ENCODE measurements around the gene KRTAP10-8.
"Not testable (repeated sequence)": the region's sequence is repeated elsewhere in the genome, so short reads cannot be mapped to it uniquely, and the experiment has no call there.

The KRTAP10-8 gene

GRCh38 chr21:44579833-44580144 lies 32.1 kb upstream of the KRTAP10-8 start:
- FAIRE-seq = no peak

DNA sequence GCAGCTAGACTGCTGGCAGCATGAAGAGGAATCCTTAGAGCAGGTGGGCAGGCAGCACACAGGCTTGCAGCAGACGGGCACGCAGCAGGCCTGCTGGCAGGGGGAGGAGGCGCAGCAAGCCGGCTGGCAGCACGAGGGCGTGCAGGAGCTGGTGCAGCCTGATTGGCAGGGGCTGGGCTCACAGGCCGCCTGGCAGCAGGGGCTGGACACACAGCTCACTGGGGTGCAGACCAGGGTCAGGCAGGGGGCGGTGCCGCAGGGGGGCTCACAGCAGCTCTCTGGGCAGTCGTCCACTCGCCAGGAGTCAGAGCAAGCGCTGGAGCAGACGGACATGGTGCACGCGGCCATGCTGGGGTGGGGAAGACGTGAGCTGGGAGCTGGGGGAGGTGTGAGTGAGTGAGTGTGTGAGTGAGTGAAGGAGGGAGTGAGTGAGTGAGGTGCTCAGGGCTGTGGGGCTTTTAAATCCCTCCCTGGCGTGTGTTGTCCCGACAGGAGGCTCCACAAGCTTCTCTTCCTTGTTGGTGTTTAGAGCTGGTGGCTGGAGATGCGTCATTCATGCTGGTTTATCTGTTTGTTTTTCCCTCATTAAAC lies 31.6 kb upstream of the KRTAP10-8 start, which contains the start of gene KRTAP10-5:
Gene KRTAP10-5, minus strand, starts transcription at position 374 of the 591 bp plus-strand sequence. Its CDS starts 26 bp downstream, at position 348.
- FAIRE-seq = not testable (repeated sequence)

DNA sequence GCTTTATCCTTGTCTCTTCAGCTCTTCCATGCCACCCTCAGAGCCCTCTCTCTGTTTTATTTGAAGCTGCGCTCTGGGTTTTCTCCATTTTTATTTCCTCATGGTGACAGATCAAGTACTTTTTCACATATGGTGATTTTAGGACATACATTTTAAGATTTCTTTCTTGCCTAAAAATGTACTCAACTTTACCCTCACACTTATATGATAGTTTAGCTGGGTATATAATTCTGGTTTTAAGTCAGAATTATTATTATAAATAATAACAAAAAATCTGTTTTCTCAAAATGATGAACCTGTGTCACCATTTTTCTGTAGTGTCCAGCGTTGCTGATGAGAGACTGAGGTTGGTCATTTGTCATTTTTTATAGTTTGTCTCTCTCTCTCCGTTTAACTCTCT lies 30.7 kb upstream of the KRTAP10-8 start:
- FAIRE-seq = no peak

GRCh38 chr21:44582055-44582454 lies 29.8 kb upstream of the KRTAP10-8 start:
- FAIRE-seq = no peak

GRCh38 chr21:44583089-44583799 lies 28.6 kb upstream of the KRTAP10-8 start:
- no peak for FAIRE-seq

DNA sequence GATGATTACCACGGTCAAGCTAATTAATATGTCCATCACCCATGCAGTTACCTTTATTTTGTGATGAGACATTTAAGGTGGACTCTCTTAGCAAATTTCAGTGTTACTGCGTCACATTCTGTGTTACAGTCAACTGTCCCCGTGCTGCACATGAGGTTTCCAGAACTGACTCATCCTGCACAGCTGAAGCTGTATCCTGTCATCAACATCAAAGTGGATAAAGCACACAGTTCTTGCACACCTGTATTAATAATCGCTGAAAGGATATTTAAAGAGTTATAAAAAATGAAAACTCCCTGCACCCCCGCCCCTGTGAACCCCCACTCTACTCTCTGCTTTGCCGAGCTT lies 28.1 kb upstream of the KRTAP10-8 start:
- no peak for FAIRE-seq

GRCh38 chr21:44585892-44586291 lies 26.0 kb upstream of the KRTAP10-8 start:
- FAIRE-seq = no peak

- FAIRE-seq = no peak
Measured at GRCh38 chr21:44589094-44589493, 22.8 kb upstream of the KRTAP10-8 start.

DNA sequence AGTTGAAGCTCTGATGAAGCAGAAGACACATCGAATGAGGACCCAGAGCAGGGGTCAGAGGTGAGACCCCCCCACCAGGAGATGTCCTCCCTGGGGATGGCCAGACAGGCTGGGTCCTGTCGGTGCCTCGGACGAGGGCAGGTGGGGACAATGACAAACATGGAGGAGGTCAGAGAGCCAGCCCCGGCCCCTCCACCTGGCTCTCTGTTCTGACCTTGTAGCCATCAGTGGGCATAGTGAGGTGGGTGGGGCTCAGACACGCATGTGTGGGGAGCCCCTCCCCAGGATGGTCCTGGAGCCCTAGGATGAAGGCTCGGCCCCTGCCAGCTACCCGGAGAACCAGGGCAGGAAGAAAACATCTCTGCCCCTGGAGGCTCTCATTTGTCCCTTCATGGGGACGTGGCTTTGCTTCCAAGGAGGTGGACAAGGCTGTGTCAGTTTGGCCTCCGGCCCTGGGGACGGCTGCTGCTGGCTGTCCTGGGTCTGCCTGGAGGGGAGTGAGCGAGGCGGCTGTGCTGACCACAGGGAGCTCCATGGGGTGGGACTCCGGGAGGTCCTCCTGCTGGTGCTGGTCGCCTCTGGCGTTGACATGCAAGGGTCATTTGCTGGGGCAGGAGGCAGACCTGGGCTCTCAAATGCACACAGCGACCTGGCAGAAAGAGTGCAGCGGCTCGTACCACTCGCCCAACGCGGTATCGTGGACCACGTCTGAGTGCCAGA lies 22.1 kb upstream of the KRTAP10-8 start:
- no peak for FAIRE-seq

DNA sequence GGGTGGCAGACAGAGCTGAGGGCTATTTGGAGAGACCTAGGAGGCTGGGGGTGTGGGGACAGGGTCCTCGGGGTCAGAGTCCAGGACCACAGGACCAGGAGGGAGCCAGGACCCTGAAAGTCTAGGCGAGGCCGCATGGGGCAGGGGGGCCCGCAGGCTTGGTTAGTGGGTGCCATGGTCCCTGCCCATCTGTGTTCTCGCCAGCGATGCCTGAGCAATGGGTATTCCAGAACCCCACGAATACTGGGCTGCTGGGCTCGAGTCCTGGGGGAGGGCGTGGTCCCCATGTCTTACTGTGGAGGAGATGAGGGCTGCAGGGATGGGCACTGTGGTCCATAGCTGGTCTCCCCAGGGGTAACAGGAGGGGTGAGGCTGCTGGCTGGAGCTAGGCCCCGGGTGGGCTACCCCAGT lies 21.6 kb upstream of the KRTAP10-8 start:
- FAIRE-seq = no peak

GRCh38 chr21:44590897-44591800 lies 20.7 kb upstream of the KRTAP10-8 start:
- FAIRE-seq = not testable (repeated sequence)

DNA sequence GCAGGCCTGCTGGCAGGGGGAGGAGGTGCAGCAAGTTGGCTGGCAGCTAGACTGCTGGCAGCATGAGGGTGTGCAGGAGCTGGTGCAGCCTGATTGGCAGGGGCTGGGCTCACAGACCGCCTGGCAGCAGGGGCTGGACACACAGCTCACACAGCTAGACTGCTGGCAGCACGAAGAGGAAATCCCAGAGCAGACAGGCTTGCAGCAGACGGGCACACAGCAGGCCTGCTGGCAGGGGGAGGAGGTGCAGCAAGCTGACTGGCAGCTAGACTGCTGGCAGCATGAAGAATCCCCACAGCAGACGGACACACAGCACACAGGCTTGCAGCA lies 20.1 kb upstream of the KRTAP10-8 start:
- FAIRE-seq = not testable (repeated sequence)

GRCh38 chr21:44592446-44593311 lies 19.2 kb upstream of the KRTAP10-8 start, which contains the start of gene KRTAP10-6:
KRTAP10-6 (minus strand) TSS chr21:44592505; CDS start chr21:44592484, 21 bp downstream.
- FAIRE-seq = no peak

DNA sequence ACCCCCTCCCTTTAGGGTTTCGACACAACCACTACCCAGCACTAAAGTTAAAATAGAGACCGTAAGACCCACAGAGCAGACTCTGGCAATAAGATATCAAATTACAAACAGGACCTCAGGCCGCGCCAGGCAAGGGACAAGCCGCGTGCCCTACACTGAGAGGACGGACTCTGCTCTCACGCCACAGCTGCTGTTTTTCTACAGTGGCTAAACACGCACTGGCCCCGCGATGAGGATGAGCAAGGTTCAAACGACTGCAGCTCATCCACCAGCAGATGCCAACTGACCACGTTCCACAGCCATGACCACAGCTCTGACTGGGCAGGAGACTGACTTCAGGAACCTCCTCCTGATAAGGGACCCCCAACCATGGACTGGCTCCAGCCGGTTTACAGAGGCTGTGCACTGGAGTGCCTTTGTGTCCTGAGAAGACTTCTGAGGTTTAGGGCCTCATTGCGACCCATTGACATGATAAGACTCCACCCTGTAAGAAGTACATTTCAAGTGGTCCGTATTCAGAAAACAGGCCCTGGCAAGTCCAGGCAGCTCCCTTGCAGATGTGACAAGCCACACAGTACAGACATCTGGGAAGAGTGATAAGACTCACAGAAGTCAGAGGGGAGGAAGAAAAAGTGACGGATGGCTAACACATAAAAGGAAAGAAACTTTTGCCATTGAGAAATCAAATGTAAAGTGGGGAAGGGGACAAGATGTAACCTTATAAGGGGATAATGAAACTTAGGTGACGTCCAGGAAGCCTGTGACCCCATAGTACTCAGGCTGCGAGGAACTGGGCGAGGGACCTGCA lies 18.1 kb upstream of the KRTAP10-8 start:
- FAIRE-seq = no peak

DNA sequence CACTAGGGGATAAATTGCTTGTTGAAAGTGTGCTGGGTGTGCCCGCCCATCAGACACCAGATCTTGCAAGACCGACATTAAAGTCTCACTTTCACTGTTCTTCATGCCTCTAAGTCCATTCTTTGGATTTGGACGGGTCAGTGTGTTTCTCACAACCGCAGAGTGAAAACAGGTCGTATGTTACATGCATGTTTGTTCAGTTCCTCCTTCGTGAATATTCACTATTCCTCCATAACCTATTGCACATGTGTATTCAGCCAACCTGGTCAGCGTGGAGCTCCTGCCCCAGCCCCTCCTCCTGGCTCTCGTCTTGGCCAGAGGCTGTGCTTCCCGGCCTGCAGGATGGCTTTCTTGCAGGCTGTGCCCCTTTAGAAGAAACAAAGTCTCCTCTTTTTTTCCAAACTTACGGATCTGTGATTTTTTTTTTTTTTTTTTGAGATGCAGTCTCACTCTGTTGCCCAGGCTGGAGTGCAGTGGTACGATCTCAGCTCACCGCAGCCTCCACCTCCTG lies 17.4 kb upstream of the KRTAP10-8 start:
- FAIRE-seq = no peak

DNA sequence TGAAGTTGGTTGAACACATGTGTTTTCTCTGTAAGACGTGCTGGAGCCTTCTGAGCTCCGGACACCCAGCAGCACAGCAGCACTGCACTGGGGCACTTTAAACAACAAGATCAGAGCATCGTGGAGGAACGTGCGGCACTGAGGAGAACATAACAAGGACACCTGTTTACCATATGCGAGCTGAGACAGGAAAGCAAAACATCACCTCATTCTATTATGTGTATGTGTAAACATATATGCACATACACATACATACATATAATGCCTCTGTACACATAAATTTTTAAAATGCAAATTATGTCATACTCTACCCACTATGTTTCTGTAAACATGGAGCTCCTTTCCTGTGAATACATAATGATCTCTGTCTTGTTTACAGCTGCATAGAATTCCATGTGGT lies 16.4 kb upstream of the KRTAP10-8 start:
- no peak for FAIRE-seq

- no peak for FAIRE-seq
Measured at GRCh38 chr21:44596068-44596725, 15.7 kb upstream of the KRTAP10-8 start.

GRCh38 chr21:44598061-44598460 lies 13.8 kb upstream of the KRTAP10-8 start:
- FAIRE-seq = no peak

- no peak for FAIRE-seq
Measured at GRCh38 chr21:44599264-44600029, 12.4 kb upstream of the KRTAP10-8 start.
